H1 (cell line): ENCODE measurements around the gene URB2. TPM values are rescaled to one million over a fixed set of nuclear protein-coding genes. Genes with fewer than 3 reads are reported as not detected.

Source experiments
- CBX5 ChIP-seq: fragments of 300-800, 300-1000 bp; sonication (generic); IDR thresholded peaks from 2 replicates; pipeline ENCODE4 v1.7.1; 2016; ENCODE audit warnings: antibody characterized with exemption, low read length, low read depth
- CHD7 ChIP-seq: fragments of 300-600 bp; sonication (generic); IDR thresholded peaks from 2 replicates; pipeline ENCODE4 v1.7.1; 2012; ENCODE audit warnings: low read length, moderate library complexity, mild to moderate bottlenecking, inconsistent platforms; ENCODE audit not compliant: insufficient replicate concordance
- JUND ChIP-seq: IDR thresholded peaks from 2 replicates; pipeline ENCODE4 v1.6.1; 2011; ENCODE audit warnings: mild to moderate bottlenecking, improper control_type of control experiment, low read length
- MAX ChIP-seq: IDR thresholded peaks from 2 replicates; pipeline ENCODE4 v1.6.1; 2012; ENCODE audit warnings: inconsistent platforms
- SP2 ChIP-seq: IDR thresholded peaks from 2 replicates; pipeline ENCODE4 v1.6.1; 2012; ENCODE audit warnings: mild to moderate bottlenecking, low read length, inconsistent platforms
- SRF ChIP-seq: IDR thresholded peaks from 2 replicates; pipeline ENCODE4 v1.6.1; 2011; ENCODE audit warnings: mild to moderate bottlenecking, low read depth, low read length, moderate library complexity
- TBP ChIP-seq: IDR thresholded peaks from 2 replicates; pipeline ENCODE4 v1.6.1; 2011; ENCODE audit warnings: low read depth, low read length, improper control_type of control experiment
- USF2 ChIP-seq: IDR thresholded peaks from 2 replicates; pipeline ENCODE4 v1.6.1; 2011; ENCODE audit warnings: low read length, improper control_type of control experiment
- YY1 ChIP-seq: IDR thresholded peaks from 2 replicates; pipeline ENCODE4 v1.6.1; 2011; ENCODE audit warnings: low read depth, mild to moderate bottlenecking, low read length
- ZNF274 ChIP-seq: IDR thresholded peaks from 2 replicates; pipeline ENCODE4 v1.7.0; 2012; ENCODE audit warnings: low read length, borderline replicate concordance; ENCODE audit errors: extremely low read depth
- polyA plus RNA-seq, 7 experiments: library from polyadenylated mRNA; depleted of rRNA in 3 of 7; stranded (reverse) in 5 of 7; unstranded in 2 of 7; fragments of >200 nt in 5 of 7; fragments of 200-250 nt in 2 of 7; gene quantifications; 1 replicate in 5 of 7; 2 replicates in 1 of 7; 4 replicates in 1 of 7; pipeline versions ENCODE4 v1.2.1 to v1.2.3, GENCODE V29; 2011 to 2013; ENCODE audit warnings: missing spikeins in 2 of 7, mixed read lengths in 2 of 7
- total RNA-seq: library from RNA; stranded (reverse); fragmentation: NEBNext Ultra II Directional; extraction: Animal tissue kit (Norgen Biotek cat#: 25700); gene quantifications from 2 replicates; pipeline ENCODE4 v1.2.1, GENCODE V29; 2021

The URB2 gene
- total and polyA plus RNA-seq, 2 of the 8 experiments (the other 6 are each of a cell fraction or from before 2014, with no cell fraction given): 13.7 to 33.0 TPM

GRCh38 chr1:229579059-229579673 lies 46.9 kb upstream of the URB2 start (continued):
- TF ChIP-seq CHD7: no peak
- TF ChIP-seq SRF: no peak
- TF ChIP-seq YY1: no peak
- no peak for TF ChIP-seq SP2
- TF ChIP-seq TBP: no peak
- TF ChIP-seq MAX: no peak
- TF ChIP-seq ZNF274: no peak
- no peak for TF ChIP-seq JUND
- no peak for TF ChIP-seq CBX5
- TF ChIP-seq USF2: no peak
